Measurements from ENCODE around the gene ZNF653. TPM values are rescaled to one million over a fixed set of nuclear protein-coding genes. Genes with fewer than 3 reads are reported as not detected.

ZNF653 gene
- total RNA-seq, 1 experiment from 2014 or later: 6.1 TPM

Small RNAs within 50 kb of the gene (small RNA-seq; reads per million reads assigned to genes)
- gene MIR7974 (4.3 reads per million, percentile 76 among the genes with 10 or more reads in this experiment), gene RN7SL833P (0.24 reads per million)

Other genes with a start within 250 kb of the ZNF653 start
- 6.5 and 10.3 TPM in 2 replicates for gene DOCK6, start 243.3 kb downstream of the ZNF653 start, total RNA-seq (2014; rRNA removed; shearing (Covaris generic); ENCODE audit: low replicate concordance)
- gene TSPAN16, start 209.7 kb downstream of the ZNF653 start, total RNA-seq (2014; rRNA removed; shearing (Covaris generic); ENCODE audit: low replicate concordance): not detected in 2 replicates
- 8.6 and 9.0 TPM in 2 replicates for gene RAB3D, start 166.2 kb downstream of the ZNF653 start, total RNA-seq (2014; rRNA removed; shearing (Covaris generic); ENCODE audit: low replicate concordance)
- 103 and 156 TPM in 2 replicates for gene TMEM205, start 159.6 kb downstream of the ZNF653 start, total RNA-seq (2014; rRNA removed; shearing (Covaris generic); ENCODE audit: low replicate concordance)
- 2.9 and 14.8 TPM in 2 replicates for gene CCDC159, start 159.3 kb downstream of the ZNF653 start, total RNA-seq (2014; rRNA removed; shearing (Covaris generic); ENCODE audit: low replicate concordance)
- gene PLPPR2, start 150.4 kb downstream of the ZNF653 start, total RNA-seq (2014; rRNA removed; shearing (Covaris generic); ENCODE audit: low replicate concordance): 0.43 and 0.67 TPM in 2 replicates
- 7.4 and 12.6 TPM in 2 replicates for gene SWSAP1, start 131.2 kb downstream of the ZNF653 start, total RNA-seq (2014; rRNA removed; shearing (Covaris generic); ENCODE audit: low replicate concordance)
- 8.5 and 16.7 TPM in 2 replicates for gene EPOR, start 121.5 kb downstream of the ZNF653 start, total RNA-seq (2014; rRNA removed; shearing (Covaris generic); ENCODE audit: low replicate concordance)
- gene RGL3, start 86.5 kb downstream of the ZNF653 start, total RNA-seq (2014; rRNA removed; shearing (Covaris generic); ENCODE audit: low replicate concordance): 2.5 TPM in 1 of 2 replicates, not detected in the other
- 0.32 TPM in 1 of 2 replicates, not detected in the other for gene ODAD3, start 70.7 kb downstream of the ZNF653 start, total RNA-seq (2014; rRNA removed; shearing (Covaris generic); ENCODE audit: low replicate concordance)
- gene PRKCSH, start 70.2 kb downstream of the ZNF653 start, total RNA-seq (2014; rRNA removed; shearing (Covaris generic); ENCODE audit: low replicate concordance): 77.3 and 90.4 TPM in 2 replicates
- not detected in 2 replicates for gene ELAVL3, start 24.8 kb downstream of the ZNF653 start, total RNA-seq (2014; rRNA removed; shearing (Covaris generic); ENCODE audit: low replicate concordance)
- 59.8 and 86.0 TPM in 2 replicates for gene ECSIT, start 23.3 kb upstream of the ZNF653 start, total RNA-seq (2014; rRNA removed; shearing (Covaris generic); ENCODE audit: low replicate concordance)
- gene CNN1, start 33.0 kb upstream of the ZNF653 start, total RNA-seq (2014; rRNA removed; shearing (Covaris generic); ENCODE audit: low replicate concordance): not detected in 2 replicates
- 52.5 and 84.1 TPM in 2 replicates for gene ELOF1, start 53.4 kb upstream of the ZNF653 start, total RNA-seq (2014; rRNA removed; shearing (Covaris generic); ENCODE audit: low replicate concordance)
- gene ACP5, start 71.8 kb upstream of the ZNF653 start, total RNA-seq (2014; rRNA removed; shearing (Covaris generic); ENCODE audit: low replicate concordance): 24.0 and 55.1 TPM in 2 replicates
- gene ZNF627, start 91.6 kb upstream of the ZNF653 start, total RNA-seq (2014; rRNA removed; shearing (Covaris generic); ENCODE audit: low replicate concordance): 19.9 and 27.7 TPM in 2 replicates
- 5.9 and 8.8 TPM in 2 replicates for gene ZNF823, start 233.1 kb upstream of the ZNF653 start, total RNA-seq (2014; rRNA removed; shearing (Covaris generic); ENCODE audit: low replicate concordance)

Data from Karpas-422 (cell line).